WI38 (cell line): ENCODE data around the gene RALGPS2.

ENCODE experiments used
- H3K4me3 ChIP-seq: 2 replicates; pipeline ENCODE4 v1.5.1; 2011; ENCODE audit warnings: low read depth, mild to moderate bottlenecking, control low read depth, low read length
- TF ChIP-seq, protein P1 (sequence below): IDR thresholded peaks from 2 replicates; pipeline ENCODE4 v1.5.1; 2012; ENCODE audit warnings: low read depth, mild to moderate bottlenecking, control low read depth, low read length

RALGPS2 gene

DNA sequence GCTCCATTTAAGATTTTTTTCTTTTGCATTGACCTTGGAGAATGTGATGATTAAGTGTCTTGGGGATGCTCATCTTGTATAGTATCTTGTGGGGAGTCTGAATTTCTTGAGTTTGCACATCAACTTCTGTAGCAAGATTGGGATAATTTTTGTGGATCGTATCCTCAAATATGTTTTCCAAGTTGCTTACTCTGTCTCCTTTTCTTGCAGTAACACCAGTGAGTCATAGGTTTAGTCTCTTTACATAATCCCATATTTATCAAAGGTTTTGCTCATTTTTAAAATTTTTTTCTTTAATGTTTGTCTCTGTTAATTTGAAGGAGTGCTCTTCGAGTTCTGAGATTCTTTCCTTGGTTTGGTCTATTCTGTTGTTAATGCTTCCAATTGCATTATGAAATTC is 187.6 kb downstream of the RALGPS2 start:
- TF ChIP-seq, protein P1, sequence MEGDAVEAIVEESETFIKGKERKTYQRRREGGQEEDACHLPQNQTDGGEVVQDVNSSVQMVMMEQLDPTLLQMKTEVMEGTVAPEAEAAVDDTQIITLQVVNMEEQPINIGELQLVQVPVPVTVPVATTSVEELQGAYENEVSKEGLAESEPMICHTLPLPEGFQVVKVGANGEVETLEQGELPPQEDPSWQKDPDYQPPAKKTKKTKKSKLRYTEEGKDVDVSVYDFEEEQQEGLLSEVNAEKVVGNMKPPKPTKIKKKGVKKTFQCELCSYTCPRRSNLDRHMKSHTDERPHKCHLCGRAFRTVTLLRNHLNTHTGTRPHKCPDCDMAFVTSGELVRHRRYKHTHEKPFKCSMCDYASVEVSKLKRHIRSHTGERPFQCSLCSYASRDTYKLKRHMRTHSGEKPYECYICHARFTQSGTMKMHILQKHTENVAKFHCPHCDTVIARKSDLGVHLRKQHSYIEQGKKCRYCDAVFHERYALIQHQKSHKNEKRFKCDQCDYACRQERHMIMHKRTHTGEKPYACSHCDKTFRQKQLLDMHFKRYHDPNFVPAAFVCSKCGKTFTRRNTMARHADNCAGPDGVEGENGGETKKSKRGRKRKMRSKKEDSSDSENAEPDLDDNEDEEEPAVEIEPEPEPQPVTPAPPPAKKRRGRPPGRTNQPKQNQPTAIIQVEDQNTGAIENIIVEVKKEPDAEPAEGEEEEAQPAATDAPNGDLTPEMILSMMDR = no peak
- H3K4me3 ChIP-seq = no peak overlapping the region

DNA sequence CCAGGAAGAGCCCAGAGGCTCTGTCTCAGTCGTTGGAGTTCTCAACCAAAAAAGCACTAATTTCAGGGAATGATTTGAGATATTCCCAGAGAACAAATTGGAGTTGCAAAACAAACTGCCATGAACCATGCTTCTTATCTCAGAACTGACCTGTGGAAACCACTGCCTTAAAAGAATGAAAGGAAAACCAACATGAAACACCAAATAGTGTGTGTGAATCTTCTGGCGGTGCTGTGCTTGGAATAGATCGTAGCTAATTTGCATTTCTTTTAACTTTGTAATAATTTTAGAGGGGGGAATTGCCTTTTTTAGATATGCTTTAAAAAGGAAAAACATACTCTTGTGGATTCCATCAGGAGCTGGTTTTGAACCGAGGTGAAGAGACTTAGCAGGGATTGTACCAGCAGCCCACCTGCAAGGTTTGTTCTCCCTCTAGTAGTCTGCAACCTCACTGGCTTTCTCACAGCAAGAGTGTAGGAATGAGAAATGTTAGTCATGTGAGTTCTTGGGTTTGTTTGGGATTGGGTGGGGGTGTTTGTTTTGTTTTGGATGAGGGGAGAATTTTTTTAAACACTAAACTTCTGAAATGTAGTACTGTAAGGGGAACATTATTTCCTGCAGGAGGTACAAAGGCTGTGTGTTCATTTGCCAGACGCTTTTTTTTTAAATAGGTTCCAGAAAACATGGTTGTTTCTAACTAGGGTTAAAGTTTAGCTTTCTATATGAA is 191.6 kb downstream of the RALGPS2 start:
- H3K4me3 ChIP-seq = no peak overlapping the region
- TF ChIP-seq, protein P1 = no peak

DNA sequence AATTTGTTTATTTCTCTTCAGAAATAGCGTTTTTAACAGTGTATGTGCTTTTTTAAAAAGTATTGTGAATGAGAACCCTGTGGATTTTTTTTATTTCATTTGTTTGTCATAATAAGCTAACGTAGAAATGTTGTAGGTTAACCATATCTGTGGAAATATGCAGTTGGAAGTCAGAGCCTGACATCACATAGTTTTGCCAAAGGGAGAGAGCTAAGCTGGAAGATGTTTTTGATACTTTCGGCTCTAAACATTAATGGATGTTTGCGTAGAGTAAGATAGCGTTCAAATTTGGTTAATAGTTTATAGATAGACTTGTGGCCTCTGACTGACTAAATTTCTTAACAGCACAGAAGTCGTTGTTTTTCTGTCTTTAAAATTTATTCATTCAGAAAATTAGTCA is 193.3 kb downstream of the RALGPS2 start:
- TF ChIP-seq, protein P1 = no peak
- H3K4me3 ChIP-seq = no peak overlapping the region

DNA sequence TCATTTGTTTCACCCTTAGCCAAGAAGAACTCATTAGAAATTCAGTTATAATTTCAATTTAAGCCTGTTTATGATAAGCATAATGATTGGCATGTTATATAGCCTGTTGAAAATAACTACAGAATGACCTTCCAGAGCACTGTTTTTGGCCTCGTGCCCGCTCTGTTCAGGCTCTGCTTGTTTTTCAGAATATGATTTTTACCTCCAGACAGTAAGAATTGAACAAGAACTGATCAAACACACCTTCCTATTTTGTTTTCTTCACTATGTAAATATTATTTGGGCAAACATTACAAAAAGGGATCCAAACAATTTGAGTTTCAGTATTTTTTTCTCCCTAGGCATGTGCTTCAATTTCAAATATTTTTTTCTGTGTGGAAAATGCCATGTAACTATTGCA is 193.9 kb downstream of the RALGPS2 start:
- TF ChIP-seq, protein P1 = no peak
- H3K4me3 ChIP-seq = no peak overlapping the region

DNA sequence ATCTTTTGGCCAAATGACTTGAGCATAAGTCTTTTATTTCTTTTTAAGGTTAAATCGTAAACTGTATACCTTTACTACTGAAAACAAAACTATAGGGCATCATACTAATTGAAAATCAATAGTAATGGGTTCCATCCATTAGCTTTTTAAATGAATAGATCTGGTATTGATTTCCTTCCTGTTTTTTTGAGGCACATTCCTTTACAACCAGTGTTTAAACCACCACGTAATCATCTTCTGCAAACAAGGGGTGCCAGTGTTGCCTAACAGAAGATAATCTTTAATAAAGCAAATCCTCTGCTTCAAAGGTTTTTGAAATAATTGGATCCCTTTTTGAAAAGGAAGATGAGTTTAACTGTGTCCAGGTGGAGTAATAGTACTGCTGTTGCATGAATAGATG is 194.5 kb downstream of the RALGPS2 start:
- TF ChIP-seq, protein P1 = no peak
- no peak overlapping the region for H3K4me3 ChIP-seq

DNA sequence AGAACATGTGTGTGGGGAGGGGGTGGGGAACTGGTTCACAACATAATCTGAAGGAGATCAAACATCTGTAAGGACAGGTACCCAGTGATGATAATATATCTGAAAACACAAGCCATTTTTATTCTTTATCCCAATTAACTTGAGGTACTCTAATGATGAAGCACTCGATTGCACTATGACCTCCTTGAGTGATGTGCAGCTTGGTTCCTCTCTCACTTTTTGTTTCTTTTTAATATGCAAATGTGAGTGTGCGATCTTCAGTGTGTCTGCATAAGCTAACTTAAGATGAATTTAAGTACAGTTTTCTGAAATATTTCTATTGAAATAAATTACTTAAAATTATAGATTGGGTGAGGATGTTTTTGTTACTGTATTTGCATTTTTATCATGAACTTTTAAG is 196.5 kb downstream of the RALGPS2 start:
- TF ChIP-seq, protein P1 = no peak
- no peak overlapping the region for H3K4me3 ChIP-seq

DNA sequence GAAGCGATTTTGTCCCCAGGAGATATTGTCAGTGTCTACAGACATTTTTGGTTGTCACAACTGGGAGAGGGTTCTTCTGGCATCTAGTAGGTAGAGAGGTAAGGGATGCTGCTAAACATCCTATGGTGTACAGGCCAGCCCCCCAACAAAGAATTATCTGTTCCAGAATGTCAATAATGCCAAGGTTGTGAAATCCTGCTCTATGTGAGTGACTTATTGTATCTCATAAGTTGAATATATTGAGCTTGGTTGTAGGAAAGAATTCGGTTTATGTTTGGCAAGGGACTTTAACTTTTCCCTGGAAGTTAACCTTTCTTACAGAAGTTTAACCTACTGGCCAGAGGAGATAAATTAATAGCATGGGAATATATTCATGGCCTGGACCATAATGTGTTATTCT is 198.5 kb downstream of the RALGPS2 start:
- no peak overlapping the region for H3K4me3 ChIP-seq
- TF ChIP-seq, protein P1 = no peak
